K562 (cell line): ENCODE measurements around the gene TSEN34. TPM values are rescaled to one million over a fixed set of nuclear protein-coding genes. Genes with fewer than 3 reads are reported as not detected.
A peak's percentile ranks its signal among the peaks of the same experiment; 100 is the strongest.

Experiments used
- ATF2 ChIP-seq: sonication (generic); formaldehyde crosslinking; IDR thresholded peaks from 2 replicates; pipeline ENCODE4 v1.8.1; 2022; ENCODE audit warnings: missing genetic modification reagents
- CBFA2T3 ChIP-seq: fragments of 450-650 bp; IDR thresholded peaks from 2 replicates; pipeline ENCODE4 v1.6.1; 2017
- CCNT2 ChIP-seq: IDR thresholded peaks from 2 replicates; pipeline ENCODE4 v1.6.1; 2011; ENCODE audit warnings: borderline replicate concordance, low read depth, mild to moderate bottlenecking, moderate library complexity, mixed read lengths, low read length; ENCODE audit not compliant: insufficient read length; ENCODE audit errors: extremely low read depth
- CHD1 ChIP-seq: fragments of 200-600 bp; sonication (generic); IDR thresholded peaks from one replicate; pipeline ENCODE4 v1.6.1; 2012; ENCODE audit warnings: mild to moderate bottlenecking, moderate library complexity, low read length, inconsistent platforms
- ELK3 ChIP-seq: fragments of 450-650 bp; formaldehyde crosslinking; IDR thresholded peaks from 2 replicates; pipeline ENCODE4 v1.4.0; 2020; ENCODE audit warnings: mild to moderate bottlenecking
- HLTF ChIP-seq: fragments of 450-650 bp; IDR thresholded peaks from 2 replicates; pipeline ENCODE4 v1.6.1; 2016
- HMGN3 ChIP-seq: IDR thresholded peaks from 2 replicates; pipeline ENCODE4 v1.6.1; 2011; ENCODE audit warnings: borderline replicate concordance, low read depth, mild to moderate bottlenecking, mixed read lengths, low read length; ENCODE audit not compliant: insufficient read length; ENCODE audit errors: extremely low read depth
- JUND ChIP-seq, 2 experiments: IDR thresholded peaks; 2 replicates in 1 of 2; 3 replicates in 1 of 2; pipeline ENCODE4 v1.6.1; 2011; ENCODE audit warnings: borderline replicate concordance in 2 of 2, low read depth in 2 of 2, low read length in 2 of 2, improper control_type of control experiment in 1 of 2, missing biosample characterization in 1 of 2, missing genetic modification characterization in 1 of 2, missing genetic modification reagents in 1 of 2
- MBD2 ChIP-seq: sonication (generic); IDR thresholded peaks from 2 replicates; pipeline ENCODE4 v1.6.1; 2016; ENCODE audit warnings: low read depth, borderline replicate concordance
- MEIS2 ChIP-seq: fragments of 450-650 bp; IDR thresholded peaks from 2 replicates; pipeline ENCODE4 v1.6.1; 2014; ENCODE audit warnings: mild to moderate bottlenecking; ENCODE audit not compliant: partially characterized antibody
- MTA3 ChIP-seq: fragments of 450-650 bp; formaldehyde crosslinking; IDR thresholded peaks from 2 replicates; pipeline ENCODE4 v1.6.1; 2017; ENCODE audit warnings: mild to moderate bottlenecking, borderline replicate concordance
- PURB ChIP-seq: sonication (generic); formaldehyde crosslinking; IDR thresholded peaks from 2 replicates; pipeline ENCODE4 v1.9.0; 2021; ENCODE audit warnings: low read depth, mild to moderate bottlenecking, missing genetic modification reagents
- RBM39 ChIP-seq: fragments of 200-400 bp; formaldehyde crosslinking; optimal IDR thresholded peaks from 2 replicates; pipeline ENCODE3; 2018; ENCODE audit warnings: low read depth, low read length
- RUNX1 ChIP-seq: sonication (generic); IDR thresholded peaks from 2 replicates; pipeline ENCODE4 v1.6.1; 2016; ENCODE audit warnings: antibody characterized with exemption, low read depth
- SPI1 ChIP-seq: IDR thresholded peaks from 2 replicates; pipeline ENCODE4 v1.6.1; 2011; ENCODE audit warnings: low read depth, low read length, control low read depth, borderline replicate concordance
- TAF7 ChIP-seq: fragments of 450-650 bp; IDR thresholded peaks from 2 replicates; pipeline ENCODE4 v1.6.1; 2016; ENCODE audit warnings: missing genetic modification characterization, missing compliant biosample characterization
- TFAM ChIP-seq: fragments of 250-450 bp; sonication (Bioruptor Pico); conservative IDR thresholded peaks from 2 replicates; pipeline ENCODE4 v1.5.0; 2021; ENCODE audit warnings: mild to moderate bottlenecking, moderate library complexity
- ZFP30 ChIP-seq: fragments of 250-450 bp; sonication (Bioruptor Pico); IDR thresholded peaks from 2 replicates; pipeline ENCODE4 v1.8.0; 2022; ENCODE audit warnings: moderate library complexity, mild to moderate bottlenecking, inconsistent platforms, borderline replicate concordance
- ZNF398 ChIP-seq: fragments of 250-450 bp; sonication (Bioruptor Pico); IDR thresholded peaks from 2 replicates; pipeline ENCODE4 v1.8.0; 2021; ENCODE audit warnings: moderate library complexity, mild to moderate bottlenecking, inconsistent platforms
- ZNF584 ChIP-seq: fragments of 200-800 bp; sonication (Bioruptor generic); IDR thresholded peaks from 2 replicates; pipeline ENCODE4 v1.6.1; 2016; ENCODE audit warnings: low read depth, mild to moderate bottlenecking, missing genetic modification characterization, missing compliant biosample characterization
- polyA plus RNA-seq, 8 experiments: library from polyadenylated mRNA; depleted of rRNA in 4 of 8; stranded (reverse) in 5 of 8; unstranded in 3 of 8; fragments of >200 nt; fragmentation: Nextera tagmentation in 2 of 8; fragmentation: Illumina TruSeq in 1 of 8; extraction: Ambion mirVana in 2 of 8; extraction: Trizol in 1 of 8; gene quantifications; 2 replicates each; pipeline versions ENCODE4 v1.2.1 to v1.2.3, GENCODE V29; 2011 to 2014; ENCODE audit warnings: inconsistent platforms in 1 of 8, missing spikeins in 1 of 8
- total RNA-seq, 7 experiments: library from RNA; depleted of rRNA in 6 of 7; stranded (reverse); fragments of >200 nt in 6 of 7; fragmentation: Illumina TruSeq in 2 of 7; extraction: Trizol in 2 of 7; gene quantifications; 2 replicates each; pipeline versions ENCODE4 v1.2.1 to v1.2.3, GENCODE V29; 2011 to 2021; ENCODE audit warnings: low replicate concordance in 1 of 7
- TF ChIP-seq, protein P1 (sequence below): fragments of 200-400 bp; formaldehyde crosslinking; IDR thresholded peaks from 2 replicates; pipeline ENCODE4 v1.6.1; 2017; ENCODE audit warnings: mild to moderate bottlenecking, low read depth, low read length, moderate library complexity

Gene TSEN34
- total and polyA plus RNA-seq, 9 of the 15 experiments (the other 6 are each of a cell fraction or from before 2014, with no cell fraction given): 3.1 to 57.6 (median 29.5) TPM

DNA sequence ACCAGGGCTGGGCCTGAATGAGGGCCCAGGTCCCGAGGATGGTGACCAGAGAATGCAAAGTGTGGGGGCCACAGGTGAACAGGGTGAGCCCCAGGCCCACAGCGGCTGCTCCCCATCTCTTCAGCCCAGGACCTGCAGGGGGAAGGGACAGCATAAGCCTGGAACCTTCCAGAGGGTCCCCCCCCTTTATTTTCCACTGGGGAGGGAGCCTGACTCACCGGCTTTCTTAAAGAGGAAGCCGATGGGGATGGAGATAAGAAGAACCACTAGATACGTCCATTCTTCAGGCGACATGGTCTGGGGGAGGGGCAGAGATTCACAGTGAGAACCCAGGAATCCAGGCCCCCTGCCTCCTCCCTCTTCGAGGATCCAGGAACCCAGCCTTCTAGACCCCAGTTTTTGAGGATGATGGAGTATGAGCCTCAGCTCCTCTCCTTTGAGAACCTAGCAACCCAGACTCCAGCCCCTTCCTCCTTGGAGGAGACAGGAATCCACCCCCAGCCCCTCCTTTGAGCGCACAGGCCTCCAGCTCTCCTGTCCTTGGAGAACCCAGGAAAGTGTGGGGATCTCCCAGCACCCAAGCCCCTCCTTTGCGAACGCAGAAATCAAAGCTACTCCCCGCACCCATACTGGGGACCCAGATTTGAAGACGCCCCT is 2.8 kb upstream of the TSEN34 start (continued):
- TF ChIP-seq CHD1: peak; percentile 41
- TF ChIP-seq JUND (IDR thresholded peaks at IDR 0.05; ENCODE audit: borderline replicate concordance, low read depth, low read length): peak; percentile 95
- peak; percentile 91; the same call in 2 of the 3 replicates for TF ChIP-seq JUND (tag; IDR thresholded peaks at IDR 0.05; ENCODE audit: borderline replicate concordance, low read depth, low read length)
- TF ChIP-seq HMGN3: no peak
- peak; percentile 80 for TF ChIP-seq ZNF398 (CRISPR knock-in tag)
- TF ChIP-seq HLTF: no peak
- peak; percentile 51 for TF ChIP-seq CCNT2
- no peak for TF ChIP-seq ATF2 (CRISPR knock-in tag)
- TF ChIP-seq ZFP30 (CRISPR knock-in tag): no peak
- peak; percentile 78; the same call in 1 of the 2 replicates for TF ChIP-seq MTA3
- no peak for TF ChIP-seq ELK3 (CRISPR knock-in tag)
- no peak for TF ChIP-seq PURB (CRISPR knock-in tag)
- TF ChIP-seq MEIS2: no peak
- TF ChIP-seq CBFA2T3: peak; percentile 52; the same call in 1 of the 2 replicates
- 0 out of 2 replicates have a peak, but pooled peaks have one; percentile 31 for TF ChIP-seq RUNX1
- TF ChIP-seq TFAM: no peak
- no peak for TF ChIP-seq TAF7 (tag)
- TF ChIP-seq SPI1: peak; percentile 94
- no peak for TF ChIP-seq RBM39
- TF ChIP-seq, protein P1, sequence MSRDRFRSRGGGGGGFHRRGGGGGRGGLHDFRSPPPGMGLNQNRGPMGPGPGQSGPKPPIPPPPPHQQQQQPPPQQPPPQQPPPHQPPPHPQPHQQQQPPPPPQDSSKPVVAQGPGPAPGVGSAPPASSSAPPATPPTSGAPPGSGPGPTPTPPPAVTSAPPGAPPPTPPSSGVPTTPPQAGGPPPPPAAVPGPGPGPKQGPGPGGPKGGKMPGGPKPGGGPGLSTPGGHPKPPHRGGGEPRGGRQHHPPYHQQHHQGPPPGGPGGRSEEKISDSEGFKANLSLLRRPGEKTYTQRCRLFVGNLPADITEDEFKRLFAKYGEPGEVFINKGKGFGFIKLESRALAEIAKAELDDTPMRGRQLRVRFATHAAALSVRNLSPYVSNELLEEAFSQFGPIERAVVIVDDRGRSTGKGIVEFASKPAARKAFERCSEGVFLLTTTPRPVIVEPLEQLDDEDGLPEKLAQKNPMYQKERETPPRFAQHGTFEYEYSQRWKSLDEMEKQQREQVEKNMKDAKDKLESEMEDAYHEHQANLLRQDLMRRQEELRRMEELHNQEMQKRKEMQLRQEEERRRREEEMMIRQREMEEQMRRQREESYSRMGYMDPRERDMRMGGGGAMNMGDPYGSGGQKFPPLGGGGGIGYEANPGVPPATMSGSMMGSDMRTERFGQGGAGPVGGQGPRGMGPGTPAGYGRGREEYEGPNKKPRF: no peak
- TF ChIP-seq ZNF584 (CRISPR knock-in tag): no peak
- TF ChIP-seq MBD2: peak; percentile 33; the same call in 1 of the 2 replicates
